HCT116 (cell line): ENCODE data around the gene ACSM6. TPM values are rescaled to one million over a fixed set of nuclear protein-coding genes. Genes with fewer than 3 reads are reported as not detected.
A peak's percentile ranks its signal among the peaks of the same experiment; 100 is the strongest.

Experiments
- ATAC-seq: fragments of 200-7000 bp; cut with Tn5 transposase; 2 replicates; pipeline ENCODE4 v1.9.1; 2020; ENCODE audit warnings: mild to moderate bottlenecking, moderate library complexity
- BruUV-seq: library from RNA; stranded (reverse); fragments of 400-500 nt; replicated peaks from 2 replicates; lab custom pipeline; 2021; lab: Mats Ljungman, UMichigan
- CTCF ChIA-PET: fragments of 300-600 bp; sonication (Branson Sonifier 250); formaldehyde crosslinking; loops from one replicate; lab custom pipeline; 2021; ENCODE audit warnings: antibody characterized with exemption; lab: Charles Lee
- POLR2A ChIA-PET: fragments of 300-600, 350-600 bp; sonication (Branson Sonifier 250); formaldehyde crosslinking; loops from one replicate; lab custom pipeline; 2021; ENCODE audit warnings: antibody characterized with exemption; lab: Charles Lee
- RAD21 ChIA-PET, 2 experiments: fragments of 300-600 bp; sonication (Branson Sonifier 250); formaldehyde crosslinking; loops; one replicate each; lab custom pipeline; 2023; ENCODE audit warnings: low total read pairs in 2 of 2; ENCODE audit not compliant: uncharacterized antibody in 2 of 2, unreplicated experiment in 2 of 2, low non-redundant PET in 1 of 2; lab: Charles Lee
- DNase-seq: peaks from one replicate; pipeline ENCODE4 v3.0.0-alpha.2; 2010; ENCODE audit warnings: low read depth, low spot score
- H2AFZ ChIP-seq: fragments of 200-600 bp; shearing (Covaris generic), sonication (generic); 2 replicates; pipeline ENCODE4 v1.6.1; 2017; ENCODE audit warnings: low read depth, mixed run types, mixed read lengths, antibody characterized with exemption, low read length; ENCODE audit not compliant: poor library complexity, severe bottlenecking
- H3K27ac ChIP-seq: 2 replicates; pipeline ENCODE4 v1.5.1; 2012; ENCODE audit warnings: low read depth, low read length
- H3K27me3 ChIP-seq: fragments of 200-600 bp; sonication (generic); 2 replicates; pipeline ENCODE4 v1.6.1; 2016; ENCODE audit warnings: mixed run types, low read length, mixed read lengths; ENCODE audit not compliant: insufficient read depth
- H3K36me3 ChIP-seq, 2 experiments: fragments of 200-500 bp in 1 of 2; fragments of 200-600 bp in 1 of 2; sonication (Bioruptor generic) in 1 of 2; sonication (generic) in 1 of 2; 2 replicates each; pipeline versions ENCODE4 v1.5.1 to v1.6.1; 2014 to 2016; ENCODE audit warnings: low read length in 2 of 2, inconsistent platforms in 1 of 2, mixed read lengths in 1 of 2, mixed run types in 1 of 2; ENCODE audit not compliant: insufficient read depth in 2 of 2, control insufficient read depth in 1 of 2
- H3K4me1 ChIP-seq, 2 experiments: fragments of 200-600 bp in 1 of 2; sonication (generic) in 1 of 2; 2 replicates each; pipeline versions ENCODE4 v1.5.1 to v1.6.1; 2012 to 2017; ENCODE audit warnings: low read length in 2 of 2, inconsistent platforms in 1 of 2, mild to moderate bottlenecking in 1 of 2, mixed read lengths in 1 of 2, mixed run types in 1 of 2, moderate library complexity in 1 of 2; ENCODE audit not compliant: insufficient read depth in 2 of 2, control insufficient read depth in 1 of 2
- H3K4me2 ChIP-seq: fragments of 200-600 bp; sonication (generic); 2 replicates; pipeline ENCODE4 v1.6.1; 2017; ENCODE audit warnings: mixed run types, low read length, mixed read lengths
- H3K4me3 ChIP-seq, 2 experiments: fragments of 200-600 bp in 1 of 2; sonication (generic) in 1 of 2; replicated peaks in 1 of 2; 2 replicates each; pipeline ENCODE4 v1.5.1; 2011 to 2016; ENCODE audit warnings: low read length in 2 of 2, control low read depth in 1 of 2, low read depth in 1 of 2, mild to moderate bottlenecking in 1 of 2, mixed read lengths in 1 of 2, mixed run types in 1 of 2
- H3K79me2 ChIP-seq: fragments of 200-600 bp; sonication (generic); 2 replicates; pipeline ENCODE4 v1.6.1; 2017; ENCODE audit warnings: mild to moderate bottlenecking, mixed run types, low read length, moderate library complexity, mixed read lengths; ENCODE audit not compliant: insufficient read depth
- H3K9ac ChIP-seq: fragments of 200-600 bp; sonication (generic); 2 replicates; pipeline ENCODE4 v1.6.1; 2016; ENCODE audit warnings: low read length, mixed read lengths
- H3K9me2 ChIP-seq: fragments of 200-600 bp; sonication (generic), shearing (Covaris generic); 2 replicates; pipeline ENCODE4 v1.6.1; 2017; ENCODE audit warnings: mixed run types, mild to moderate bottlenecking, moderate library complexity; ENCODE audit not compliant: insufficient read depth
- H3K9me3 ChIP-seq, 2 experiments: fragments of 200-500 bp in 1 of 2; fragments of 200-600 bp in 1 of 2; sonication (Bioruptor generic) in 1 of 2; sonication (generic) in 1 of 2; 2 replicates each; pipeline ENCODE4 v1.6.1; 2014 to 2017; ENCODE audit warnings: low read length in 2 of 2, mixed read lengths in 2 of 2, inconsistent platforms in 1 of 2, low read depth in 1 of 2, mild to moderate bottlenecking in 1 of 2, mixed run types in 1 of 2, moderate library complexity in 1 of 2; ENCODE audit not compliant: control insufficient read depth in 1 of 2, insufficient read depth in 1 of 2
- H4K20me1 ChIP-seq: fragments of 200-600 bp; sonication (generic), shearing (Covaris generic); 2 replicates; pipeline ENCODE4 v1.6.1; 2017; ENCODE audit warnings: mixed run types, mild to moderate bottlenecking, moderate library complexity; ENCODE audit not compliant: insufficient read depth
- ATF3 ChIP-seq: IDR thresholded peaks from 2 replicates; pipeline ENCODE4 v1.6.1; 2012
- CEBPB ChIP-seq: IDR thresholded peaks from 2 replicates; pipeline ENCODE4 v1.6.1; 2012; ENCODE audit warnings: low read depth
- CTCF ChIP-seq, 3 experiments: fragments of 200-600 bp in 1 of 3; sonication (generic) in 1 of 3; IDR thresholded peaks in 2 of 3; conservative IDR thresholded peaks in 1 of 3; 2 replicates each; pipeline ENCODE4 v1.5.1; 2012 to 2017; ENCODE audit warnings: low read depth in 2 of 3, low read length in 2 of 3, antibody characterized with exemption in 1 of 3, borderline replicate concordance in 1 of 3, control low read depth in 1 of 3, mild to moderate bottlenecking in 1 of 3, mixed read lengths in 1 of 3, mixed run types in 1 of 3, moderate library complexity in 1 of 3; ENCODE audit not compliant: insufficient read depth in 1 of 3
- EZH2phosphoT487 ChIP-seq: fragments of 200-600 bp; IDR thresholded peaks from 2 replicates; pipeline ENCODE4 v1.6.1; 2018; ENCODE audit warnings: antibody characterized with exemption, borderline replicate concordance
- JUND ChIP-seq: IDR thresholded peaks from 2 replicates; pipeline ENCODE4 v1.6.1; 2012
- POLR2AphosphoS5 ChIP-seq: IDR thresholded peaks from 2 replicates; pipeline ENCODE4 v1.6.1; 2011; ENCODE audit warnings: mild to moderate bottlenecking, low read depth, low read length, moderate library complexity
- SP1 ChIP-seq: IDR thresholded peaks from 2 replicates; pipeline ENCODE4 v1.6.1; 2012; ENCODE audit warnings: low read depth
- SRF ChIP-seq: IDR thresholded peaks from 2 replicates; pipeline ENCODE4 v1.6.1; 2012; ENCODE audit warnings: low read depth
- YY1 ChIP-seq: IDR thresholded peaks from 2 replicates; pipeline ENCODE4 v1.6.1; 2011; ENCODE audit warnings: low read length, low read depth, moderate library complexity, mild to moderate bottlenecking; ENCODE audit not compliant: insufficient replicate concordance; ENCODE audit errors: extremely low read depth
- intact Hi-C: fragments of 100-400 bp; cut with micrococcal nuclease; formaldehyde crosslinking; loops from 2 replicates; pipeline ENCODE4 v1.10.0; 2022
- total RNA-seq: library from RNA; stranded (reverse); gene quantifications from one replicate; pipeline ENCODE4 v1.2.1, GENCODE V29; 2021; ENCODE audit not compliant: unreplicated experiment

The ACSM6 gene
- total RNA-seq, 1 experiment from 2014 or later: not detected

- CTCF ChIA-PET: interaction anchor here (1.5 kb wide), 1 partner anchor 20 kb away, joined by 3 read pairs; no protein-coding TSS in a partner anchor
- H3K27ac ChIP-seq: no peak overlapping the region
- H3K27me3 ChIP-seq: no peaks in the 10 kb centered on the region
- TF ChIP-seq ATF3 (peak; percentile 50; the same call in 1 of the 2 replicates), JUND (peak; percentile 38), EZH2phosphoT487 (no peak), CTCF (IDR thresholded peaks at IDR 0.05 in 2 of 3, conservative IDR thresholded peaks at IDR 0.05 in 1 of 3; ENCODE audit: borderline replicate concordance in 1 of 3, insufficient read depth in 1 of 3, low read depth in 2 of 3, low read length in 2 of 3) (no peak), SP1 (peak; percentile 45), POLR2AphosphoS5 (no peak), CEBPB (no peak), SRF (no peak), YY1 (no peak)
- TF ChIP-seq, all 23 proteins: peak for 3
- intact Hi-C loops: no loop called here
- Histone ChIP-seq H3K9me3 (no peaks in the 10 kb centered on the region), H4K20me1 (no peaks in the 10 kb centered on the region), H3K4me3 (no peak overlapping the region), H3K36me3 (no peaks in the 10 kb centered on the region), H3K79me2 (no peaks in the 10 kb centered on the region), H3K9ac (peak overlapping the region; percentile 29), H2AFZ (no peak overlapping the region), H3K4me1 (peaks cover 34 to 53% of the 10 kb centered on the region in 2 experiments), H3K4me2 (peak overlapping the region; percentile 20; the same call in 1 of the 2 replicates), H3K9me2 (no peaks in the 10 kb centered on the region)
- ChIA-PET POLR2A (no interaction called here), RAD21 (no interaction called here)
- DNase-seq (peak; percentile 71), ATAC-seq (no peak; the same call in 1 of the 2 replicates)
- no TSS peak for BruUV-seq
Observed at GRCh38 chr10:95266674-95267095, 72.6 kb downstream of the ACSM6 start.
